ENCODE results near the gene CRLF2.
A peak's percentile ranks its signal among the peaks of the same experiment; 100 is the strongest.
"Not testable (repeated sequence)": the region's sequence is repeated elsewhere in the genome, so short reads cannot be mapped to it uniquely, and the experiment has no call there.

CRLF2 gene, protein sequence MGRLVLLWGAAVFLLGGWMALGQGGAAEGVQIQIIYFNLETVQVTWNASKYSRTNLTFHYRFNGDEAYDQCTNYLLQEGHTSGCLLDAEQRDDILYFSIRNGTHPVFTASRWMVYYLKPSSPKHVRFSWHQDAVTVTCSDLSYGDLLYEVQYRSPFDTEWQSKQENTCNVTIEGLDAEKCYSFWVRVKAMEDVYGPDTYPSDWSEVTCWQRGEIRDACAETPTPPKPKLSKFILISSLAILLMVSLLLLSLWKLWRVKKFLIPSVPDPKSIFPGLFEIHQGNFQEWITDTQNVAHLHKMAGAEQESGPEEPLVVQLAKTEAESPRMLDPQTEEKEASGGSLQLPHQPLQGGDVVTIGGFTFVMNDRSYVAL

DNA sequence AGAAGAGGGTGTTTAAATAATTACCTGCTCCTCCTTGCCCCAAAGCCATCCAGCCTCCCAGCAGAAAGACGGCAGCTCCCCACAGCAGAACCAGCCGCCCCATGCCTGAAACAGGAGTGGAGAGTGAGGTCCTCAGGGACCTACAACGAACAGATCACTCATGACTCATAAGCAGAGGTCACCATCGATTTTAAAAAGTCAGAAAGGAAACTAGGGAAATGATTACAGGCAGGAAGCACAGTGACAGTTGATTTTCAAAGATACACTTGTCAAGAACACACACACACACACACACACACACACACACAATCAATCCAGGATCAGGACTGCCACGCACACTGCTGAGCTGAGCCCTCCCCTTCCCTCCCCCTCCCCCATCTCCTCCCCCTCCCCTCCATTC, at the start of gene CRLF2:
Gene CRLF2, minus strand, starts transcription at position 118 of the 400 bp plus-strand sequence. Its CDS starts 15 bp downstream, at position 103.
- DNase-seq (ENCODE audit: low read depth), result peak; percentile 64

DNA sequence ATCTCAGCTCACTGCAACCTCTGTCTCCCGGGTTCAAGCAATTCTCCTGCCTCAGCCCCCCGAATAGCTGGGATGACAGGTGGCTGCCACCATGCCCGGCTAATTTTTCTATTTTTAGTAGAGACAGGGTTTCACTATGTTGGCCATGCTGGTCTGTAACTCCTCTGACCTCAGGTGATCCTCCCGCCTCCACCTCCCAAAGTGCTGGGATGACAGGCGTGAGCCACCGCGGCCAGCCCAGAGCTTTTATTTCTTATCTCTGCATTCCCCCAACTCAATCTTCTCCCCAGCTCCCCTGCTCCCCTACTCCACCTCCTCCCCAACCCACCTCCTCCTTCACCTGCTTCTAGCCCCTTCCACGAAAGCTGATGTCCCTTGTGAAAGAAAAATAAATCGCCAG, 49.3 kb upstream of the CRLF2 start:
- DNase-seq (ENCODE audit: low read depth), result not testable (repeated sequence)

DNA sequence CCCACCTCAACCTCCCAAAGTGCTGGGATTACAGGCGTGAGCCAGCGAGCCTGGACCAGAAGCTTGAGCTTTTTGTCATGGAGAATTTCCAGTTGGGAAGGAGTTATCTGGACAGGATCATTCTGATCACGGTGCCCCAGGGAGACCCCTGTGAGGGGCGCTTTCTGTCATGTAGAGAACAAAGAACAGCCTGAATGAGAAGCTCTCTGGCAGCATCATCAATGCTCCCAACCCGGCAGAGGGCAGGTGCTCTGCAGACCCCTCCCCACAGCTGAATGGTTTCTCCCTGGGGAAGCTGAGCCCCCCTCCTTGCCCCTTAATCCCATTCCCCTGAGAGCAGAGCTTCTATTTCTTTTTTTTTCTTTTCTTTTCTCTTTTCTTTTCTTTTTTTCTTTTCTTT, 48.8 kb upstream of the CRLF2 start:
- no peak for DNase-seq (ENCODE audit: low read depth)

DNA sequence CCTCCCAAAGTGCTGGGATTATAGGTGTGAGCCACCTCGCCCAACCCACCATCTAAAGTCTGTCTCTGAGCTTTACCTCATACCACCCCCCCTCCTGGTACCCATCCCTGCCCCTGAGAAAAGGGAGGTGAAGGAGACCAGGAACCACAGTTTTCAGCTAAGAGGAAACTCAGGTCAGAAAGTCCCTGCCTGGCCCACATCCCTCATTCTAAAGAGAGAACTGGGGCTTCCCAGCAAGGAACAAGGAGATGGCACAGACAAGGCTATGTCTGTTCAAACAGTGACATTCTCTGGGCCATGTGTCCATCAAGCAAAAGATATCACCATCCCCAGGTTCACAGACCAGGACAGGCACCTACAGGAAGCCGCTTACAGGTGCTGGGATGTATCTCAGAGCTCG, 40.4 kb upstream of the CRLF2 start:
- no peak for DNase-seq (ENCODE audit: low read depth)

DNA sequence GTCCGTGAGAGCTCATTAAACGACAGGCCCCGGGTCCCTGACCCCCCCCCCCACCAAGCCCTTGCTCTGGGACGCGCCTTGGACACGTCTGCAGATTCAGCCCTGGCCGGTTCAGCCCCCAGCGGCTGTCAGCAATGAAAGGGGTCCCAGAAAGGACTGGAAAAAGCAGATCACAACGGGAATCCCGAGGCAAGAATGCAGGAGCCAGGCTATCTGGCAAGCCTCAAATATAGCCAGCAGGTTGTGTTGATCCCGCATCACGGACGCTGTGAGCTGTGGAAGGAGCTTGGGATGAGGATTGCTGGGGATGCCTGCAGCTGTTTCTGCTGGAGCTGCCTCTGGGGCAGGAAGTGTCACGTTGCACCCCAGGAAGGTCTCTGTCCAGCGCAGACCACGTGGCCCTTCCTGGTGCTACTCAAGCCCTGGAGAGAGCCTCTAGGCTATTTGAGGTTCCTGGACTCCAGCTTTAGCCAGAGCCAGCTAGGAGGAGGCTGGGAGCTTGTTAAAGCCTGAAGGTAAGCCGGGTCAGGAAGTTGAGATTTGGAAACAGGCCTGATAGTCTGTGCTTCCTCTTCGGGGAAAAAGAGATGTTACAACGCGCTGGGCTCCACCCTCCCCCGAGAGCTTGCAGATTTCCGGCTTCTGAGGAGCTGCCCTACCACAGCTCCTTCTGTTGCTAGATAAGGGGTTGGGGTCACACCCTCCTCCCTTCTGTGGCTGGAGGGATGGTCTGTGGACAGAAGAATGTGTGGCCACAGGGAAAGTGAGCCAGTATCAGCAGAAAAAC, 36.8 kb upstream of the CRLF2 start:
- peak; percentile 99 for DNase-seq (ENCODE audit: low read depth)

DNA sequence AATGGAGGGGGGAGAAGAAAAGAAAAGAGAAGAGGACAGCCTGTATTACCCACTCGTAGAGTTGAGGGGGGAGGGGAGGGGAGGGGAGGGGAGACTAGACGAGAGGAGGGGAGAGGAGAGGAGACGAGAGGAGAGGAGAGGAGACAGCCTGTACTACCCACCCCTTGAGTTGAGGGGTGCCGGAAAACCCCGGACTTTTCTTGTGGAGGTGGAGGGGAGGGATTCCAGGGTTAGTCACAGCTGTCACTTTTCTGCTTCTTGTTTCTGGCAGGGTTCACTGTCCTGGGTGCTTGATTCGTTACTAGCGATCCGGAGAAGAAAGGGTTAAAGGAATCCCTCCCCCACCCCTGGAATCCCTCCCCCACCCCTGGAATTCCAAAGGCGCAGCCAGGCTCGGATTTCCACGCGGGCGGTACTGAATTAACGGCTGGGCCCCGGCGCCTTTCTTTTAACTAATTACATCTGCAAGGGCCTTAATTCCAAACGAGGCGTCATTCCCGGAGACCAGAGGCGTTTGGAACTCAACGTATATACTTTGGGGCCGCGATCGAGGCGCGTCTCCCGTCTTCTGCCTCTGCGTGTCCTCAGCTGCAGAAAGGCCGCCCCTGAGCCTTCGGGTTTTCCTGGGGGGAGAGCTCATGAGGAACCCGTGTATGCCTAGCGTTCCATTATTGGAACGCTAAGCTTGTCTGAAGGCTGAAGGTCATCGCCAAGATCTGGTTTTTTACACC, 36.0 kb upstream of the CRLF2 start:
- DNase-seq (ENCODE audit: low read depth), result no peak

DNA sequence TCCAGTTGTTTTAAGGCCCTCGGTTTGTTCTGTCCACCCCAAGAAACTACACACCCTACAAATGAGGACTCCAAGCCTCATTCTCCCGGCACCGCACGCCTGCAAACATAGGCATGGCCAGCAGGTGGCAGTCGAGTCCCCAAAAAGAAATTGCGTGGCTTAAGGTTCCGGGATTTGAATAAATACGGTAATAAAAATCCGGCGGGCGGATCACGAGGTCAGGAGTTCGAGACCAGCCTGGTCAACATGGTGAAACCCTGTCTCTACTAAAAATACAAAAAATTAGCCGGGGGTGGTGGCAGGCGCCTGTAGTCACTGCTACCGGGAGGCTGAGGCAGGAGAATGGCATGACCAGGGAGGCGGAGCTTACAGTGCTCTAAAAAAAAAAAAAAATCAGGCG, 34.4 kb upstream of the CRLF2 start:
- no peak for DNase-seq (ENCODE audit: low read depth)

DNA sequence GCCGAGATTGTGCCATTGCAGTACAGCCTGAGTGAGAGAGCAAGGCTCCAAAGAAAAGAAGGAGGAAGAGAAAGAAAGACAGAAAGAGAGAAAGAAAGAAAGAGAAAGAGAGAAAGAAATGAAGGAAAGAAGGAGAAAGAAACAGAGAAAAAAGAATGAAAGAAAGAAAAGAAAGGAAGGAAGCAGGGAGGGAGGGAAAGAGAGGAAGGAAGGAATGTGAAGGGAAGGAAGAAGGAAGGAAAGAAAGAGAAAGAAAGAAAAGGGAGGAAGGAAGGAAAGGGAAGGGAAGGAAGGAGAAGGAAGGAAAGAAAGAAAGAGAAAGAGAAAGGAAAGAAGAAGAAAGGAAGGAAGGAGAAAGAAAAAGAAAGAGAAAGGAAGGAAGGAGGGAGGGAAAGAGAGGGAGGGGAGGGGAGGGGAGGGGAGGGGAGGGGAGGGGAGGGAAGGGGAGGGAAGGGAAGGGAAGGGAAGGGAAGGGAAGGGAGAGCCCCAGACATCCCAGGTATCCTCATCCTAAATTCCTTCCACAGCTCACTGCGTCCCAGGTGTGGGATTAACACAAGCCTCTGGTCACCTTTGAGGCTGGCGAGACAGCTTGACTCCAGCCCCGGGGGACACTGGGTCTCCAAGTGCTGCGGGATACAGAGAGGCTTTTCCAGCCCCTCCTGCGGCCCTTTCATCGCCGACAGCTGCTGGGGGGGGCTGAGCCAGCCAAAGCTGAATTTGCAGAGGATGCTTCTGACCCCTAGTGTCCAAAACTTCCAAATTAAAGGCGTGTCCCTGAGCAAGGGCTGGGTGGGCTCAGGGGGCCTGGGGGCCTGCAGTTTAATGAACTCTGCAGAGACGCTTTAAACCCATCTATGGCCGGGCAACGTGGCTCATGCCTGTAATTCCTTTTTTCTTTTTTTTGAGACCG, 32.0 kb upstream of the CRLF2 start:
- DNase-seq (ENCODE audit: low read depth), result no peak

DNA sequence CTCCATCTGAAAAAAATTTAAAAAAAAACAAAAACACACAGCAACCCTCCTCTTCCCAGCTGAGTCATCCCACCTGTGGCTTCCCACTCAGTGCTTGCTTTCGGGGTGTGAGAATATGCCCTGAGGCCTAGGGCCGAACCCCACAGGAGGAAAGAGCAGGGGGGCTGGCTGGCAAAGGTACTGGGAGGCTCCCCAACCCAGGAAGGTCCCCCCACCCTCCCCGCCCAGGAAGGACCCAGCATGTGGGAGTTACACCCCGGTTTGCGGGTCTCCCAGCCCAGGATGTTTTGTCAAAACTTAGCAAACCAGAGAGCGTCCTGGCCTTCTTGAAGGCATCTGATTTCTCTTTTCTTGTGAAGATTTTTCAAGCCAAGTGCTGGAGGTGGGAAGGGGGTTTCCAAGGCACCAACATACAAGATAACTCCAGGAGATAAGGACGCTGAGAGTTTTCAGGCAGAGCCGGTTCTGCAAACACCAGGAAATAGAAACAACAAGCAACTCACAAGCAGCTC, 30.5 kb upstream of the CRLF2 start:
- no peak for DNase-seq (ENCODE audit: low read depth)

DNA sequence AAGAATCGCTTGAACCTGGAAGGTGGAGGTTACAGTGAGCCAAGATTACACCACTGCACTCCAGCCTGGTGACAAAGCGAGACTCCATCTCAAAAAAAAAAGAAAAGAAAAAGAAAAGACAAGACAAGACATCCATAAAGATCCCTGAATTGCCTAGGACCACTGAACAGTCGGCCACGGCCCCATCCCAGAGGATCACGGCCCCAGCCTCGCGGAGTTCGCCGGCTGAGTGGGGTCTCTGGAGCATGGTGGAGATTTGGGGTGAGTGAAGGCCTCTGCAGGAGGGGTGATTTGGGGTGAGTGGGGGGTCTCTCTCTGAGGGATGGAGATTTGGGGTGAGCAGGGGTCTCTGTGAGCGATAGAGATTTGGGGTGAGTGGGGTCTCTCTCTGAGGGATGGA, 28.1 kb upstream of the CRLF2 start:
- not testable (repeated sequence) for DNase-seq (ENCODE audit: low read depth)

DNA sequence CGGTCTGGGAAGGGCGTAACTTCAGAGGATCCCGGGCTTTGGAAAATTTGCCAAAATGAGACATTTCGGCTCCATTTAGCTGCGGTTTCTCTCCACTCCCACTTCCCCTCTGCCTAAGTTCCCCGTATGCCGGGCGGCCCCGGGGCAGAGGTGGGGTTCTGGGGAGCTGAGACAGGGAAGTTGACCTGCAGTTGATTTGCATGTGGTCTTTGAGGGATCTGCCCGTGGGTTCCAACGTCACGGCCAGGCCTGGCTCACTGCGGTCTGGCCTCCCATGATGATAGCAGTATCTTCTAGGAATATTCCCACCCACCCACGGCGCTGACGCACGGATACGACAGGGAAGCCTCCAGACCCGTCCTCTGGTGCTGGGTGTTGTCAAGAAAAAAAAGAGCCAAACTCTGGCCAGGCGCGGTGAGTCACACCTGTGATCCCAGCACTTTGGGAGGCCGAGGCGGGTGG, 27.3 kb upstream of the CRLF2 start:
- DNase-seq (ENCODE audit: low read depth), result peak; percentile 77

DNA sequence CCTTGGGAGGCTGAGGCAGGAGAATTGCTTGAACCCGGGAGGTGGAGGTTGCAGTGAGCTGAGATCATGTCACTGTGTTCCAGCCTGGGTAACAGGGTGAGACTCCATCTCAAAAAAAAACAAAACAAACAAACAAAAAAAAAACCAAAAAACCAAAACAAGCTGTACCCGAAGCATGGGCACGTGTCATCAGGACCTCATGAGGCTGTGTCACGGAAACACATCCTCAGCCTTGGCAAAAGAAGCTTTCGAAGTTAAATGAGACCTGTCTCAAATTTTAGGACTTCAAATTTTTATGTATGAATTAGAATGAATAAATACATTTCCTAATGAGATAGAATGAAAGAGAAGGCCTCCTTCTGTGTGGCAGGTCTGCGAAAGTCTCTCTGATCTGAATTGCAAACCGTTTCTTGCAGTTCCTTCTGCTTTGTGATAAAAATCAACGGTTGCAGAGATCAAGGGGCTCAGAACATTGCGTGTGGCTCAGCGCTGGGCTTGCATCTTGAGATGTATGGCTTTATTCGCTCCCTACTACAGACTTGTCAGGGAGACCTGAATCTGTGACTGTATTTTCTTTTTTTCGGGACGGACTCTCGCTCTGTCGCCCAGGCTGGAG, 19.5 kb upstream of the CRLF2 start:
- DNase-seq (ENCODE audit: low read depth), result no peak

DNA sequence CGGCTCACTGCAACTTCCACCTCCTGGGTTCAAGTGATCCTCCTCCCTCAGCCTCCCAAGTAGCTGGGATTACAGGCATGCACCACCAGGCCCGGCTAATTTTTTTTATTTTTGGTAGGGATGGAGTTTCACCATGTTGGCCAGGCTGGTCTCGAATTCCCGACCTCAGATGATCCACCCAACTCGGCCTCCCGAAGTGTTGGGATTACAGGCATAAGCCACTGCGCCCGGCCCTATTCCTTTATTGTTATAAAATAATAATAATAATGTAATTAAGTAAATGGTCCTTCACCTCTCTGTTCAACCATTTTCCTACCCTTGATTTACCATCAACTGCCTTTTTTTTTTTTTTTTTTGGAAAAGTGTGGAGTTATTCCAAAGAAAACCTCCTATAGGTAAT, 15.7 kb upstream of the CRLF2 start:
- not testable (repeated sequence) for DNase-seq (ENCODE audit: low read depth)

DNA sequence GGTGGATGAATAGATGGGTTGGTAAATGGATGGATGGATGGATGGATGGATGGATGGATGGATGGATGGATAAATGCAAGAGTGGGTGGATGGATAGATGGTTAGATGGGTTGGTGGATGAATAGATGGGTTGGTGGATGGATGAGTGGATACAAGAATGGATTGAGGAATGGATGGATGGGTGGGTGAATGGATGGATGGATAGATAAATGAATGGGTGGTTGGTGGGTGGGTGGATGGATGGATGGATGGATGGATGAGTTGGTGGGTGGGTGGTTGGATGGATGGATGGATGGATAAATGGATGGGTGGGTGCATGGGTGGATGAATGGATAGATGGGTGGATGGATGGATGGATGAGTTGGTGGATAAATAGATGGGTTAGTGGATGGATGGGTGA, 13.8 kb upstream of the CRLF2 start:
- DNase-seq (ENCODE audit: low read depth), result no peak

DNA sequence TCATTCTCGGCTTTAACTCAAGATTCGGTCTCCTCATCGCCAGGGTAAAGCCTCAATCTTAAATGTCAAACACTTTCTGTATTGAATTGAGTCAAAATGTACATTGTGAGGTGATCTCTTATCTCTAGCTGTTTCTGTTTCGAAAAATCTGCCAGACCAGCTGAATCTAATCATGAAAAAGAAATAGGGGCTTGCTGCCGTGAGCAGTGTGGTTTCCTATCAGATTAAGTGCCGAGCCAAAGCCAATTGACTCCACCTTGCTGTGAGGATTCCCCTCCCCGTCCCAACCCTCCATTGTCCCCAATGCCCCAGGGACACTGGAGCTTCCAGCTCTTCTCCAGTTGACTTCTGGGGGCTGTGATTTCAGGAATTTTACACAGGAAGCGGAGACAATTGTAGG, 12.5 kb upstream of the CRLF2 start:
- DNase-seq (ENCODE audit: low read depth), result no peak

DNA sequence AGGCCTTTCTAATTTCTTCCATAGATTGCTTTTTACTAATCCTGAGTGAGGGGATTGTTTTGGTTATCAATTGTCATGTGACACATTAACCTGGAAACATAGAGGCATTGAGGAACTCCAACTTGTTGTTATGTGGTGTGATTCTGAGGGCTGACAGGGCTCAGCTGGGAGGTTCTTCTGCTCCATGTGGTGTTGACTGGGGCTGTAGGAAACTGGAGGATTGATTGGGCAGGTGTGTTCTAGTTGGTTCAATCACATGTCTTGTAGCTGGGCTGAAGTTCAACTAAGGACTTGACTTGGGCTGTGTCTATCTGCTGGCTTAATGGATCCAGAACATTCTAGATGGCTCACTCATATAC, 10.8 kb upstream of the CRLF2 start:
- DNase-seq (ENCODE audit: low read depth), result no peak

DNA sequence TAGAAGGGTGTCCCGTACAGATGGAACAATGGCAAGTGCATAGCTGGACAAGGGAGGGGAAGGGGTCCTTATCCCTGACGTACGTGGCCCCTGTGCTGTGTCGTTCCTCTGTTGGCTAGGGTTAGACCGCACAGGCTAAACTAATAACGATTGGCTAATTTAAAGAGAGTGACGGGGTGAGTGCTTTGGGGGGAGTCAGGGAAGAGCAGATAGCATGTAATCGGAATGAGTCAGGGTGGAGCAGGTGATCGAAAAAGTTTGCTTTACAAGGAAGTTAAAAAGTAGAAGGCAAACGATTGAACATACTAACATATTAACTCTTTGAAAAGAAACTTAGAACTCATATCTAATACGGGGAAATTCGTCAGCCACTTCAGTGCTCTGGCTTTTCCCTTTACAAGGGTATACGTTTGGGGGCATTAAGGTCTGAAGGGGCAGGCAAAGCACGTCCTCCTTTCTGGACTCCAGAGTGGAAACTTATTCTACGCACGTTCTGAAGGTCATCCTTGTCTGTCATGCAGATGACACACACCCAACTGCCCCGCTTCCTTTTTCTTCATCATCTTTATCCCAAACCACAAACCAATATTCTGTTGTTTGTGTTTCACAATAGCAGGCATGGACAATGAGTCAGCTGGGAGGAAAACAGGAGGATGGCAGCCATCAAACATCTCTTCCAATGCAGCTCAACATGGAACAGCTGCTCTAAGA, 10.2 kb upstream of the CRLF2 start:
- DNase-seq (ENCODE audit: low read depth), result no peak

DNA sequence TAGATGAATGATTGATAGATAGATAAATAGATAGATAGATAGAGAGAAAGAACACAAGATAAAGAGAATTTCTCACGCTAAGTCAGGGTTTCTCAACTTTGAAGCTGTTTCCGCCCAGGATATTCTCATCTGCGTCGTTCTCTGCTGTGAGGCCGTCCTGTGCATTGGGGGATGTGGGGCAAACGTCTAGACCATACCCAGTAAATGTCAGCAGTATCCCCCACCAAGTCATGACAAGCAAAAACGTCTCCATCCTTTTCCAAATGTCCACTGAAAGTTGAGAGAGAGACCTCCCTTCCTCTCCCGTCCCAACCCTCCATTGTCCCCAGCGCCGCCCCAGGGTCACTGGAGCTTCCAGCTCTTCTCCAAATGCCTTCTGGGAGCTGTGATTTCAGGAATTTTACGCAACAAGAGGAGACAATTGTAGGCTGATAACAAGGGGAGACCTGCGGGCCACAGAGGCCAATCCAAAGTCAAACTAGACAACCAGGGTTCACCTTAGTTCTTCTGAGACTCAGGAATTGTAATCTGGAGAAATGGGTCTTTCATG, 8.9 kb upstream of the CRLF2 start:
- DNase-seq (ENCODE audit: low read depth), result no peak

DNA sequence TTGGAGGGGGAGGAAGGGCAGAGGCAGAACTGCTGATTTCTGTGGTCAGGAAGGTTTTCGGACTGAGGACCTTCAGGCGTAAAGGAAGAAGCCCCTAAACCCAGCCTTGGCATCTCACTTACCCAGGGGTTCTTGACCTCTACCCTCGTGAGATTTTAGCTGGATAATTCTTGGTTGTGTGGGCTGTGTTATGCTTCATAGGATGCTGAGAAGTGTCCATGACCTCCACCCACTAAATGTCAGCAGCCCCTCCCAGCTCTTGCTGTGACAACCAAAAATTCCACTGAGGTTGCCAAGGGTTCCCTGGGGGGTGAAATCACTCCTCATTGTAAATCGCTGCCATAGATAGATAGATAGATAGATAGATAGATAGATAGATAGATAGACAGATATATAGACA, 5.8 kb upstream of the CRLF2 start:
- DNase-seq (ENCODE audit: low read depth), result no peak
